NK-92 (cell line): ENCODE data around the gene ANHX.
"Not testable (repeated sequence)": the region's sequence is repeated elsewhere in the genome, so short reads cannot be mapped to it uniquely, and the experiment has no call there.

Experiments used
- DNase-seq: peaks from one replicate; lab custom pipeline; 2025; ENCODE audit not compliant: unreplicated experiment; lab: John Stamatoyannopoulos, UW

ANHX gene

GRCh38 chr12:133235401-133236112, at the start of gene ANHX:
TSS of gene ANHX (minus strand) at chr12:133235877. CDS start at chr12:133234356, 1,521 bp downstream.
- DNase-seq: no peak

DNA sequence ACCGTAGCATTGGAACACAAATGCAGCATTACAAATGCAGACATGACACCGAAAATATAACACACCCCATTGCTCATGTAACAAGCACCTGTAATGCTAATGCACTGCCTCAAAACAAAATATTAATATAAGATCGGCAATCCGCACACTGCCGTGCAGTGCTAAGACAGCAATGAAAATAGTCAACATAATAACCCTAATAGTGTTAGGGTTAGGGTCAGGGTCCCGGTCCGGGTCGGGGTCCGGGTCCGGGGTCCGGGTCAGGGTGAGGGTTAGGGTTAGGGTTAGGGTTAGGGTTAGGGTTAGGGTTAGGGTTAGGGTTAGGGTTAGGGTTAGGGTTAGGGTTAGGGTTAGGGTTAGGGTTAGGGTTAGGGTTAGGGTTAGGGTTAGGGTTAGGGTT, 29.0 kb upstream of the ANHX start:
- not testable (repeated sequence) for DNase-seq

DNA sequence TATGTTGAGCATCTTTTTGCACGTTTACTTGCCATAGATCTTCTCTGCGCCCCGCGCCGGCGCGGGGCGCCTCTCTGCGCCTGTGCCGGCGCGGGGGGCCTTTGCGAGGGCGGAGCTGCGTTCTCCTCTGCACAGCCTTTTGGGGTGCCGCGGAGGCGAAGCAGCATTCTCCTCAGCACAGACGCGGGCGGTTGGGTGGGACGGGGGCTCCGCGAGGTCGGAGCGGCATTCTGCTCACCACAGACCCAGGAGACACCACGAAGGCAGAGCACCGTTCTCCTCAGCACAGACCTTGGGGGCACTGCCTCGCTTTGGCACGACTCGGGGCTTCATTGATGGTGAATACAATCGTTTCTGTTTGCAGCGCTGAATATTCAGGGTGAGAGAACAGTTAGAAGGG, 28.5 kb upstream of the ANHX start:
- DNase-seq: no peak

DNA sequence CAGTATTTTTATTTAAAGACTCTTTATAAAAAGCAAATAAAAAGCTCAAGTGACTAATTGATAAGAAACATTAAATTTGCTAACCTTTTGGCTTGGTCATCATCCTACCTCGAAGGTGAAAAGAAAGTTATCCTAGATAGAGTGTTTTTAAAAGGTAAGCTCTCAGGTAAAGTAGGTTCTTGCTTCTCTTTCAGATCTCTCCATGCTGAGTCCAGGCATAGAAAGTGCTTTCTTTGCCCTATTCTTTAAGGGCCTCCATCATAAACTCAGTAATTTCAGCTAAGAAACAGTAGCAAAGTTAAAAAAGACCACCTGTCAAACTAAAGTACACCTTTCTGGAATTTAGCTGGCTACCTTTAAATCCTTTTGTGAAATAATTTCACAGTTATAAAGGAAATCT, 20.6 kb upstream of the ANHX start:
- no peak for DNase-seq

DNA sequence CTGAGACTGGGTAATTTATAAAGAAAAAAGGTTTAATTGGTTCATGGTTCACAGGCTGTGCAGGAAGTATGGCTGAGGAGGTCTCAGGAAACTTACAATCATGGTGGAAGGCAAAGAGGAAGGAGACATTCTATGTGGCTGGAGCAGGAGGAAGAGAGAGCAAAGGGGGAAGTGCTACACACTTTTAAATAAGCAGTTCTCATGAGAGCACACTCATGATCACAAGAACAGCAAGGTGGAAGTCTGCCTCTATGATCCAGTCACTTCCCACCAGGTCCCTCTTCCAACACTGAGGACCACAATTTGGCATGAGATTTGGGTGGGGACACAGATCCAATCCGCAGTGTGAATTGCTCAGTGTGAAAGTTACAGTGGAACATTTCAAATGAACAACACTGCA, 20.2 kb upstream of the ANHX start:
- DNase-seq: not testable (repeated sequence)

GRCh38 chr12:133251732-133252131, 16.1 kb upstream of the ANHX start:
- DNase-seq: no peak

GRCh38 chr12:133236556-133236955, 879 bp upstream of the ANHX start:
- no peak for DNase-seq

- no peak for DNase-seq
Observed at GRCh38 chr12:133236144-133236543, 467 bp upstream of the ANHX start.

DNA sequence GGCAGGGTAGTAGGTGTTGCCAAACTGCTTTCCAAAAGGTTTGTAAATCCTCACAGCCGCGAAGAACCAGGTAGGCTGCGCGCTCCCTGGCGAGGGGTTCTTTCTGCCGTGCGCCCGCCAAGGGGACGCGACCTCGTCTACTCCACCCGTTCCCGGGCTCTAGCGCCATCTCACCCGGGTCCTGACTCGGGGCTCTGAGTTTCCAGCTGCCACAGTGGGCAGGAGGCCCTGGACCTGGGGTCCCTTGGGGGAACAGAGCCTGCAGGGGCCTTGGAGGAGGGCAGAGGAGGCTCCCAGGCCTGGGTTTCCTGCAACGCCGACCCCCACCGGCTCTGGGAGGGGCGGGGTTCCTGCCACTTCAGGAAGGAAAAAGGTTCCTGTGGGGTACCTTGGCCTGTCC, 706 bp downstream of the ANHX start:
- DNase-seq: no peak

- DNase-seq: no peak
Observed at GRCh38 chr12:133233993-133234564, 1.6 kb downstream of the ANHX start.

- no peak for DNase-seq
Observed at GRCh38 chr12:133233006-133233405, 2.7 kb downstream of the ANHX start.

GRCh38 chr12:133231001-133231400, 4.7 kb downstream of the ANHX start:
- no peak for DNase-seq

DNA sequence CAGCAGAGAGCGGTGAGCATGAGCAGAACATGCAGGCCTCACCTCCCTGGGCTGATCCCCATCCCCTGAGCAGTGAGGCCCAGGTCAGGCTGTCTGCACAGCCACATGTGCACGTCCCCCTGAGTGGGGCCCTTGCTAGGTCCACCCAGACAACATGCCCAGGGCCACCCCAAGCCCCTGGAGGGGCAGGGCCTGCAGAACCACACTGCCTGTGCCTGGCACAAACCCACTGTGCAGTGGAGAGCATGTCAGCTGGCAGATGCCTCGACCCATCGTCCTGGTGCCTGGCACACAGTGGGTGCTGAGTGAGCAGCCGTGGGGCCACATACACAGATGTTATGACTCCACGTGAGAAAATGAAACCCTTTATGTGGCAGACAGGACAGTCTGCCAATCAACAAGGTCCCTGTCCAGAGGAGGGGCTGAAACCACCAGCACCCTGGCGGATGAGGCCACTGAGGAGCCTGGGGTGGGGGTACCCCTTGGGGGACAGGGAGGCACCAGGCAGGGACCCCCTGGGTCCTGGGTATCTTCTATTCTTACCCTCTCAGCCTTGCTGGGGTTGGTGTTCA, 8.3 kb downstream of the ANHX start:
- no peak for DNase-seq

- no peak for DNase-seq
Observed at GRCh38 chr12:133226690-133227089, 9.0 kb downstream of the ANHX start.

DNA sequence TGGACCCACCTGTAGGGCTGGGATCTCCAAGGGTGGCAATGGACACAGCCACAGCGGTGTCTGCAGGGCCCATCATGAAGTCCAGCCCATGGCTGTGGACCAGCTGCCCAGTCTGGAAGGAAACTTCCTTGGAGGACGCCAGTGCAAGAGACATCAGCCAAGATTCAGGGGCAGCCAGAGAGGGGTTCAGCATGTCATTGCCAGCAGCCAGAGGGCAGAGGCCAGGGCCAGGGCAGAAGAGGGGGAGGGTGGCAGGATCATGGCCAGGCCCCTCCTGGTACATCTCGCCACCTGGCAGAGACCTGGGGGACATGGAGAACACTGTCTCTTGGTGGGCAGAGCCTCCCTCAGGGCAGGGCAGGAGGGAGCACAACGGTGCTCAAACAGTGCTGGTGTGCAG, 10.2 kb downstream of the ANHX start:
- DNase-seq: no peak

DNA sequence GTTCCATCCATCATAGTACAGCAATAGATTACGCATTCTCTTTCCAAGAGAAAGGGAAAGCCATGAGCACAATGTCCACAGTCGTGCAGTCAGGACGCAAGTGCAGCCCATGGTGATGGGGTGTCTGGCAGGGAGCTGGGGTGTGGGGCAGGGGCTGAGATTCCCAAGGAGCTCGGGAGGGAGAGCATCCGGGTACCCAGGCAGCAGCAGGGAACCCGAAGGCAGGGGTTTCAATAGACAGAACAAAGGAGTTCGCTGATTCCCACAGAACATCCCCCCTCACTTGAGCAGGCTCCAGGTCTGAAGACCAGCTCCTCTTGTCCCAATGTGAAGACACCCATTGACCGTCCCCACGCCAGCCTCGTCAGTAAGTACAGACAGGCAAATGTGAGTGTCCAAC, 13.5 kb downstream of the ANHX start:
- DNase-seq: no peak

GRCh38 chr12:133221241-133221640, 14.4 kb downstream of the ANHX start:
- no peak for DNase-seq

DNA sequence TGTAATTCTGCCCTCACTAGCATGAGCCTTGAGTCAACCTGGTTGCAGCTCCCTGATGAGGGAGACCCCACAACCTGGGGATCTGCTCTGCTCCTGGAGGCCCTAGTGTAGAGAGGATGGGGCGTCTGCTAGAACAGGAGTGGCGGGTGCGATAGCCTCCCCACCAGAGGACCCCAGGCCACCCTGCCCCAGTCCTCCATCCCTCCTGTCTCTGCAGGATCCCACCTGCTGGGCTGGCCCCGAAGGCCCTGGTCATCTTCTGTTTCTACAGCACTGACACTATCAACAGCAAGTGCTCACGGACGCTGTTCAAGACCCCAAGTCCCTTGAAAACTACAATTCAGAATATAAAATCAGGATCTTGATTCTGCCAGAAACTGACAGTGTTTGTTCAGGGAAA, 15.2 kb downstream of the ANHX start:
- DNase-seq: no peak

DNA sequence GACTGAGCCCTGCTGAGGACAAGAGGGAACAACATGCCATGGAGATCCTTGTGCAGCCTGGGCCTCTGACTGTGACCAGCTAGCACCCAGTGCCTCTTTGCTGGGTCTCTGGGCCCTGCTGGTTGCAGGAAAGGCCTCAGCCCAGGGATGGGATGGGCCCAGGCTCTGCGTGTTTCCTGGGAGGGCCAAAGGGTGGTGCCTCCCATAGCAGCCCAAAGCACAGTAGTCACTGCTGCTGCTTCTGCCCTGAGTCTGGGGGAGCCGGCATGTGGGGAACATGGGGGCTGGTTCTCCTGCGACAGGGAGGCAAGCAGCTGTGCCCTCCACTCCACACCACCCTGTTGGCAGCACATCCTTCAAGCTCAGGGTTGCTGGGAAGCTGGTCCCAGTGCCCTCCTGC, 18.5 kb downstream of the ANHX start:
- no peak for DNase-seq

- no peak for DNase-seq
Observed at GRCh38 chr12:133215724-133216123, 20.0 kb downstream of the ANHX start.

DNA sequence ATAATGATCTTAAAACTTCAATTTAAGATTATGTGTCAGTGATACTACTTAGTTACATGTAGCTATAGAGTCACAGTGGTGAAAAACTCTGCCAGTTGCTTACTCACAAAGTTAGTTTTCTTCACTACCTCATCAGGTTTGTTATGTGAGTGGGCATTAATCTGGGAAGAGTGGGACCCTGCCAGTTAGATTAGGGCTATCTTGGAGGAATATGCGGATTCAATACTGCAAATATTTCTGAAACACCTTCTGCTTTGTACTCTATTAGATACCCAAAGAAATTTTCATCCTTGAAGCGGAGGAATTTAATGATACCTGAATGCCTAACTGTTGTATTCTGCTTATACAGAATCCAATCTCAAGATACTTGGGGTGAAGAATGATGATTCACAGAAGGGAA, 29.3 kb downstream of the ANHX start:
- no peak for DNase-seq

GRCh38 chr12:133204264-133204603, 31.4 kb downstream of the ANHX start:
- no peak for DNase-seq
